Parathyroid adenoma (tissue), 2 donors: Measurements from ENCODE around the gene SYDE2.

ENCODE experiments used
- H2AFZ ChIP-seq: fragments of 300-600 bp; sonication (generic); one replicate; pipeline ENCODE4 v1.7.0; 2017; ENCODE audit warnings: antibody characterized with exemption, mild to moderate bottlenecking
- H3K27ac ChIP-seq: fragments of 300-600 bp; sonication (generic); one replicate; pipeline ENCODE4 v1.7.0; 2017
- H3K27me3 ChIP-seq: fragments of 300-600 bp; sonication (generic); one replicate; pipeline ENCODE4 v1.7.0; 2017; ENCODE audit warnings: low read length; ENCODE audit not compliant: control insufficient read depth, insufficient read depth
- H3K36me3 ChIP-seq: fragments of 300-600 bp; sonication (generic); one replicate; pipeline ENCODE4 v1.7.0; 2017; ENCODE audit warnings: low read length; ENCODE audit not compliant: control insufficient read depth, insufficient read depth
- H3K4me1 ChIP-seq: fragments of 300-600 bp; sonication (generic); one replicate; pipeline ENCODE4 v1.7.0; 2017; ENCODE audit warnings: control low read depth
- H3K4me2 ChIP-seq: fragments of 300-600 bp; sonication (generic); one replicate; pipeline ENCODE4 v1.7.0; 2017; ENCODE audit warnings: low read length
- H3K4me3 ChIP-seq: fragments of 300-600 bp; sonication (generic); one replicate; pipeline ENCODE4 v1.7.0; 2017; ENCODE audit warnings: low read depth, low read length
- H3K79me2 ChIP-seq: fragments of 300-600 bp; sonication (generic); one replicate; pipeline ENCODE4 v1.7.0; 2017; ENCODE audit warnings: control low read depth
- H3K9ac ChIP-seq: fragments of 300-600 bp; sonication (generic); one replicate; pipeline ENCODE4 v1.7.0; 2017; ENCODE audit warnings: mild to moderate bottlenecking
- H3K9me3 ChIP-seq: fragments of 300-600 bp; sonication (generic); one replicate; pipeline ENCODE4 v1.7.0; 2017; ENCODE audit warnings: low read length; ENCODE audit not compliant: control insufficient read depth
- TF ChIP-seq, protein P1 (sequence below): fragments of 300-600 bp; sonication (generic); IDR thresholded peaks from one replicate; pipeline ENCODE4 v1.7.0; 2017; ENCODE audit warnings: antibody characterized with exemption, mild to moderate bottlenecking
- donor health status: primary hyperparathyroidism.

SYDE2 gene

DNA sequence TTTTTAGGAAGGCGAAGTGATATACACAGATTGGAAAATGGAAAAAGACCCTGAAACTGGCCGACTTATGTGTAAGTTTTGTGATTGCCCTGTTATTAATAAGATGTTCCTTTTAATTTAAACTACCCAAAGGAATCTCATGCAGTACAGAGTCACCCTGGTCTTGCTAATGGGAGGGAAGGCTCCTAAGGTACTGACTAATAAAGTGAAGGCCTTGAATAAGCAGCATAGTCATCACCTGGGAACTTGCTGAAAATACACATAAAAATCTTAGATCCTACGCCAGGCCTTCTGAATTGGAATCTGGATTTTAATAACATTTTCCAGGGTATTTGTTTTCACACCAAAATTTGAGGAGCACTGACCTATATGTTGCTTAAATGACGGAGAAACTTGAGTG is 79.1 kb downstream of the SYDE2 start:
- TF ChIP-seq, protein P1, sequence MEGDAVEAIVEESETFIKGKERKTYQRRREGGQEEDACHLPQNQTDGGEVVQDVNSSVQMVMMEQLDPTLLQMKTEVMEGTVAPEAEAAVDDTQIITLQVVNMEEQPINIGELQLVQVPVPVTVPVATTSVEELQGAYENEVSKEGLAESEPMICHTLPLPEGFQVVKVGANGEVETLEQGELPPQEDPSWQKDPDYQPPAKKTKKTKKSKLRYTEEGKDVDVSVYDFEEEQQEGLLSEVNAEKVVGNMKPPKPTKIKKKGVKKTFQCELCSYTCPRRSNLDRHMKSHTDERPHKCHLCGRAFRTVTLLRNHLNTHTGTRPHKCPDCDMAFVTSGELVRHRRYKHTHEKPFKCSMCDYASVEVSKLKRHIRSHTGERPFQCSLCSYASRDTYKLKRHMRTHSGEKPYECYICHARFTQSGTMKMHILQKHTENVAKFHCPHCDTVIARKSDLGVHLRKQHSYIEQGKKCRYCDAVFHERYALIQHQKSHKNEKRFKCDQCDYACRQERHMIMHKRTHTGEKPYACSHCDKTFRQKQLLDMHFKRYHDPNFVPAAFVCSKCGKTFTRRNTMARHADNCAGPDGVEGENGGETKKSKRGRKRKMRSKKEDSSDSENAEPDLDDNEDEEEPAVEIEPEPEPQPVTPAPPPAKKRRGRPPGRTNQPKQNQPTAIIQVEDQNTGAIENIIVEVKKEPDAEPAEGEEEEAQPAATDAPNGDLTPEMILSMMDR, result no peak

DNA sequence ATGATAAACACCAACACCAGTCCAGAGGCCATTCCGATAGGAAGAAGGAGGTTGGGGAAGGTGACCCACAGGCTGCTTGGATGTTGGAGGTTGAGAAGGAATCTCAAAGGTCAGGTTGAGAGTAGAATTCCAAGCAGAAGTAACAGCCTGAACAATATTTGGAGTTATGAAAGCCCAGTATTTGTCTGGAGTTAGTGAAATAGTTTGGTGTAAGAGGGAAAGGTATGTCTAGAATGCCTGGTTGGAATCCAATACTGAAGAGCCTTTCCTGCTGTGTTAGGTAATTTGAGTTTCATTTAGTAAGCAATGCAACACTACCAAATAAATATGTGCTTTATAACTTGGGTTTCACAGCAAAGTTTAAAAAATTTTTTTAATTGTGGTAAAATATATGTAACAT is 82.1 kb downstream of the SYDE2 start:
- no peak overlapping the region for H3K27ac ChIP-seq
- TF ChIP-seq, protein P1, result no peak

More for the DNA sequence above, 79.1 kb downstream of the SYDE2 start:
- H3K9me3 ChIP-seq, result no peaks in the 10 kb centered on the region
- H2AFZ ChIP-seq, result no peak overlapping the region
- no peaks in the 10 kb centered on the region for H3K27me3 ChIP-seq
- H3K4me3 ChIP-seq, result no peak overlapping the region
- H3K27ac ChIP-seq, result no peak overlapping the region
- H3K36me3 ChIP-seq, result no peaks in the 10 kb centered on the region
- H3K9ac ChIP-seq, result no peak overlapping the region
- no peaks in the 10 kb centered on the region for H3K4me1 ChIP-seq
- H3K4me2 ChIP-seq, result no peak overlapping the region
- H3K79me2 ChIP-seq, result no peaks in the 10 kb centered on the region

DNA sequence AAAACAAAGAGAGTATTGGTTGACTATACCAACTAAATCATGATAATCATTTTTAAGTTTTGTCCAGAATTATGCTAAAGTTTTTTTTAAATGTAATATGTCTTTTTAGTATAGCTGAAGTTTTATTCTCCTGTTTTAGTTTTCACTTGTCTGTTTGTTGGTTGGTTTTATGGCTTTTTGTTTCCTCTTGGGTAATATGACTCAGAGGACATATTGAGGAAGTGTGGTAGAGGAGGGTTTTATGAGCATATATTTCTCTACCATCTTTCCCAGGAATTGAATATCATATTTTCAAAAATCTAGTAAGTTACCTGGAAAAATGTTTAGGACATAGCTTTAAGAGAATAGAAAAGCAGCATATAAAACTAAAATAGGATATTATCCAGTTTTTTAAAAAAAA is 84.0 kb downstream of the SYDE2 start:
- TF ChIP-seq, protein P1, result no peak
- no peak overlapping the region for H3K9ac ChIP-seq
- no peaks in the 10 kb centered on the region for H3K4me1 ChIP-seq
- no peaks in the 10 kb centered on the region for H3K9me3 ChIP-seq
- no peaks in the 10 kb centered on the region for H3K79me2 ChIP-seq
- no peaks in the 10 kb centered on the region for H3K36me3 ChIP-seq
- H3K4me3 ChIP-seq, result no peak overlapping the region
- no peaks in the 10 kb centered on the region for H3K27me3 ChIP-seq
- no peak overlapping the region for H2AFZ ChIP-seq
- no peak overlapping the region for H3K4me2 ChIP-seq
- H3K27ac ChIP-seq, result no peak overlapping the region

More for the DNA sequence above, 82.1 kb downstream of the SYDE2 start:
- H2AFZ ChIP-seq, result no peak overlapping the region
- no peaks in the 10 kb centered on the region for H3K27me3 ChIP-seq
- no peaks in the 10 kb centered on the region for H3K36me3 ChIP-seq
- no peak overlapping the region for H3K4me2 ChIP-seq
- H3K4me1 ChIP-seq, result no peaks in the 10 kb centered on the region
- H3K79me2 ChIP-seq, result no peaks in the 10 kb centered on the region
- H3K9me3 ChIP-seq, result no peaks in the 10 kb centered on the region
- no peak overlapping the region for H3K4me3 ChIP-seq
- H3K9ac ChIP-seq, result no peak overlapping the region

DNA sequence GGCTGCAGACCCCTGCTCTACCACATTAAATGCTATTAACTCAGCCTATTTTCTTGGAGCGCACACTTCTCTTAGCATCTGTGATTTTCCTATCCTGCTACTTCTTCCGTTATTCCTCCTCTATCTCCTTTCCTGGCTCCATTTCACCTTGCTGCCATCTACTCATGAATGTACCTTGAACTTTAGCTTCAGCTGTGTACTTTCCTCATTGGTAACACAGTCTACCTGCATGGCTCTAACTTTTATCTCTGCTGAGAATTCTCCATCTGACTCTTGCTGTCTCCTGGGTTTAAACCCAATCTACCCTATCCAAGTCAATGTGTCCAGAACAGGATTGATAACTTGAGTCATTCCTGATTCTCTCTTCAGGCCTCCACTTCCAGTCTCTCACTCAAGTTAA is 84.9 kb downstream of the SYDE2 start:
- Histone ChIP-seq H3K27ac (no peak overlapping the region), H3K9me3 (no peaks in the 10 kb centered on the region), H3K27me3 (no peaks in the 10 kb centered on the region), H3K4me2 (no peak overlapping the region), H3K4me1 (no peaks in the 10 kb centered on the region), H3K9ac (no peak overlapping the region), H3K36me3 (no peaks in the 10 kb centered on the region), H3K4me3 (no peak overlapping the region), H3K79me2 (no peaks in the 10 kb centered on the region), H2AFZ (no peak overlapping the region)
- TF ChIP-seq, protein P1, result no peak

DNA sequence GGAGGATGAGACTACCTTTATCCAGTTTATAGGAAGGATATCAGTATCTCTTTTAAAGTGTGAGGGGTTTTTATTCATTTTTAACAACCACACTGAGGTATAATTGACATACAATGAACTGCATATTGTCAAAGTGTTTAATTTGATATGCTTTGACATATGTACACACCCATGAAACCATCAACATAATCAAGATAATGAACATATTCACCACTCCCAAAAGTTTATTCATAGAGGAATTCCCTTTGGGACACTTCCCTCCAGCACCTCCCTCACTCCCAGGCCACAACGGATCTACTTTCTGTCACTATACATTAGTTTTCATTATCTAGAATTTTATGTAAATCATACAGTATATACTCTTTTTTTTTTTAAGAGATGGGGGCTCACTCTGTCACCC is 89.1 kb downstream of the SYDE2 start:
- H3K27me3 ChIP-seq, result no peaks in the 10 kb centered on the region
- H3K27ac ChIP-seq, result no peak overlapping the region
- TF ChIP-seq, protein P1, result no peak
- no peaks in the 10 kb centered on the region for H3K79me2 ChIP-seq
- H3K4me2 ChIP-seq, result no peak overlapping the region
- H3K4me1 ChIP-seq, result no peaks in the 10 kb centered on the region
- H3K36me3 ChIP-seq, result no peaks in the 10 kb centered on the region
- H3K9me3 ChIP-seq, result no peaks in the 10 kb centered on the region
- H3K9ac ChIP-seq, result no peak overlapping the region
- no peak overlapping the region for H3K4me3 ChIP-seq
- H2AFZ ChIP-seq, result no peak overlapping the region
